Type B pancreatic cell (in vitro differentiated cells): ENCODE data around the gene LRRN4. TPM values are rescaled to one million over a fixed set of nuclear protein-coding genes. Genes with fewer than 3 reads are reported as not detected.

Source experiments
- DNase-seq: peaks from one replicate; pipeline ENCODE4 v3.0.0; 2021; ENCODE audit warnings: mixed read lengths; ENCODE audit not compliant: unreplicated experiment; ENCODE audit errors: extremely low spot score
- H3K27ac Mint-ChIP-seq: 2 replicates; pipeline ENCODE4 v1.8.0; 2021; ENCODE audit warnings: mild to moderate bottlenecking, mixed read lengths
- H3K27me3 Mint-ChIP-seq: 2 replicates; pipeline ENCODE4 v1.8.0; 2021; ENCODE audit warnings: mixed read lengths
- H3K36me3 Mint-ChIP-seq: 2 replicates; pipeline ENCODE4 v1.8.0; 2021; ENCODE audit warnings: mixed read lengths
- H3K4me1 Mint-ChIP-seq: one replicate; pipeline ENCODE4 v1.8.0; 2021; ENCODE audit warnings: mixed read lengths; ENCODE audit not compliant: unreplicated experiment
- H3K4me3 Mint-ChIP-seq: 2 replicates; pipeline ENCODE4 v1.8.0; 2021; ENCODE audit warnings: mild to moderate bottlenecking, mixed read lengths
- H3K9me3 Mint-ChIP-seq: 2 replicates; pipeline ENCODE4 v1.8.0; 2021; ENCODE audit warnings: mixed read lengths
- CTCF ChIP-seq: fragments of 200-600 bp; sonication (generic); conservative IDR thresholded peaks from 2 replicates; pipeline ENCODE4 v1.5.0; 2021; ENCODE audit warnings: antibody characterized with exemption, mild to moderate bottlenecking
- total RNA-seq: library from RNA; stranded (reverse); gene quantifications from 2 replicates; pipeline ENCODE4 v1.2.1, GENCODE V29; 2021; ENCODE audit warnings: low replicate concordance

The LRRN4 gene
- total RNA-seq, 1 donor from 2014 or later, result 12.5 TPM

GRCh38 chr20:6046432-6046831, 7.4 kb downstream of the LRRN4 start:
- TF ChIP-seq CTCF, result no peak
- H3K27me3 Mint-ChIP-seq, result peaks cover 22% of the 10 kb centered on the region
- H3K4me3 Mint-ChIP-seq, result no peak overlapping the region
- H3K4me1 Mint-ChIP-seq, result no peaks in the 10 kb centered on the region
- H3K27ac Mint-ChIP-seq, result no peak overlapping the region
- no peaks in the 10 kb centered on the region for H3K9me3 Mint-ChIP-seq
- DNase-seq, result no peak
- H3K36me3 Mint-ChIP-seq, result peaks cover 8% of the 10 kb centered on the region

- no peak for DNase-seq
- Mint-ChIP-seq H3K9me3 (no peaks in the 10 kb centered on the region), H3K4me1 (no peaks in the 10 kb centered on the region), H3K4me3 (no peak overlapping the region), H3K36me3 (peaks cover 11% of the 10 kb centered on the region), H3K27me3 (peaks cover 13% of the 10 kb centered on the region), H3K27ac (no peak overlapping the region)
- TF ChIP-seq CTCF, result no peak
Measured at GRCh38 chr20:6045566-6045965, 8.3 kb downstream of the LRRN4 start.

GRCh38 chr20:6044115-6044514, 9.7 kb downstream of the LRRN4 start:
- TF ChIP-seq CTCF, result no peak
- Mint-ChIP-seq H3K9me3 (no peaks in the 10 kb centered on the region), H3K4me1 (no peaks in the 10 kb centered on the region), H3K4me3 (no peak overlapping the region), H3K36me3 (peaks cover 19% of the 10 kb centered on the region), H3K27me3 (peaks cover 4% of the 10 kb centered on the region), H3K27ac (no peak overlapping the region)
- DNase-seq, result no peak

GRCh38 chr20:6041808-6042265, 12.0 kb downstream of the LRRN4 start:
- no peaks in the 10 kb centered on the region for H3K27me3 Mint-ChIP-seq
- H3K36me3 Mint-ChIP-seq, result peaks cover 14% of the 10 kb centered on the region
- no peaks in the 10 kb centered on the region for H3K9me3 Mint-ChIP-seq
- no peaks in the 10 kb centered on the region for H3K4me1 Mint-ChIP-seq
- no peak overlapping the region for H3K27ac Mint-ChIP-seq
- no peak for TF ChIP-seq CTCF
- no peak for DNase-seq
- no peak overlapping the region for H3K4me3 Mint-ChIP-seq

- no peak for TF ChIP-seq CTCF
- H3K4me3 Mint-ChIP-seq, result no peak overlapping the region
- no peak for DNase-seq
- H3K27ac Mint-ChIP-seq, result no peak overlapping the region
- H3K36me3 Mint-ChIP-seq, result peaks cover 14% of the 10 kb centered on the region
- no peaks in the 10 kb centered on the region for H3K27me3 Mint-ChIP-seq
- no peaks in the 10 kb centered on the region for H3K9me3 Mint-ChIP-seq
- H3K4me1 Mint-ChIP-seq, result no peaks in the 10 kb centered on the region
Measured at GRCh38 chr20:6040958-6041807, 12.7 kb downstream of the LRRN4 start.
